Measurements from ENCODE around the gene NELFE.

Gene NELFE

GRCh38 chr6:31906122-31906521 lies 52.6 kb downstream of the NELFE start:
- DNase-seq (ENCODE audit: low spot score) (no peak), ATAC-seq (ENCODE audit: low read depth) (no peak)
- Histone ChIP-seq H3K36me3 (ENCODE audit: low read depth) (no peaks in the 10 kb centered on the region), H3K4me3 (ENCODE audit: severe bottlenecking) (no peak overlapping the region), H3K4me1 (ENCODE audit: insufficient read depth, poor library complexity, severe bottlenecking) (peaks cover 10% of the 10 kb centered on the region), H3K9me3 (ENCODE audit: severe bottlenecking) (no peaks in the 10 kb centered on the region), H3K27ac (ENCODE audit: poor library complexity, severe bottlenecking) (no peak overlapping the region), H3K27me3 (ENCODE audit: insufficient read depth, poor library complexity, severe bottlenecking) (no peaks in the 10 kb centered on the region)
- no peak for TF ChIP-seq CTCF (IDR thresholded peaks at IDR 0.05; ENCODE audit: poor library complexity, severe bottlenecking)

GRCh38 chr6:31905041-31905440 lies 53.7 kb downstream of the NELFE start:
- H3K27ac ChIP-seq (ENCODE audit: poor library complexity, severe bottlenecking): no peak overlapping the region
- ATAC-seq (ENCODE audit: low read depth) (no peak), DNase-seq (ENCODE audit: low spot score) (no peak)
- no peaks in the 10 kb centered on the region for H3K9me3 ChIP-seq (ENCODE audit: severe bottlenecking)
- no peak overlapping the region for H3K4me3 ChIP-seq (ENCODE audit: severe bottlenecking)
- no peaks in the 10 kb centered on the region for H3K27me3 ChIP-seq (ENCODE audit: insufficient read depth, poor library complexity, severe bottlenecking)
- H3K36me3 ChIP-seq (ENCODE audit: low read depth): no peaks in the 10 kb centered on the region
- no peak for TF ChIP-seq CTCF (IDR thresholded peaks at IDR 0.05; ENCODE audit: poor library complexity, severe bottlenecking)
- no peaks in the 10 kb centered on the region for H3K4me1 ChIP-seq (ENCODE audit: insufficient read depth, poor library complexity, severe bottlenecking)

- no peaks in the 10 kb centered on the region for H3K27me3 ChIP-seq (ENCODE audit: insufficient read depth, poor library complexity, severe bottlenecking)
- no peaks in the 10 kb centered on the region for H3K9me3 ChIP-seq (ENCODE audit: severe bottlenecking)
- no peak overlapping the region for H3K4me3 ChIP-seq (ENCODE audit: severe bottlenecking)
- TF ChIP-seq CTCF (IDR thresholded peaks at IDR 0.05; ENCODE audit: poor library complexity, severe bottlenecking): no peak
- H3K36me3 ChIP-seq (ENCODE audit: low read depth): no peaks in the 10 kb centered on the region
- no peaks in the 10 kb centered on the region for H3K4me1 ChIP-seq (ENCODE audit: insufficient read depth, poor library complexity, severe bottlenecking)
- no peak overlapping the region for H3K27ac ChIP-seq (ENCODE audit: poor library complexity, severe bottlenecking)
- DNase-seq (ENCODE audit: low spot score) (no peak), ATAC-seq (ENCODE audit: low read depth) (no peak)
These were observed 54.8 kb downstream of the NELFE start for GRCh38 chr6:31903957-31904356.
